GM21423 (cell line): ENCODE data around the gene MT1B.

Experiments used
- ATAC-seq: cut with Tn5 transposase; IDR thresholded peaks from one replicate; pipeline ENCODE4 v1.9.1; 2021; ENCODE audit warnings: mild to moderate bottlenecking, moderate library complexity; ENCODE audit not compliant: unreplicated experiment

MT1B gene

DNA sequence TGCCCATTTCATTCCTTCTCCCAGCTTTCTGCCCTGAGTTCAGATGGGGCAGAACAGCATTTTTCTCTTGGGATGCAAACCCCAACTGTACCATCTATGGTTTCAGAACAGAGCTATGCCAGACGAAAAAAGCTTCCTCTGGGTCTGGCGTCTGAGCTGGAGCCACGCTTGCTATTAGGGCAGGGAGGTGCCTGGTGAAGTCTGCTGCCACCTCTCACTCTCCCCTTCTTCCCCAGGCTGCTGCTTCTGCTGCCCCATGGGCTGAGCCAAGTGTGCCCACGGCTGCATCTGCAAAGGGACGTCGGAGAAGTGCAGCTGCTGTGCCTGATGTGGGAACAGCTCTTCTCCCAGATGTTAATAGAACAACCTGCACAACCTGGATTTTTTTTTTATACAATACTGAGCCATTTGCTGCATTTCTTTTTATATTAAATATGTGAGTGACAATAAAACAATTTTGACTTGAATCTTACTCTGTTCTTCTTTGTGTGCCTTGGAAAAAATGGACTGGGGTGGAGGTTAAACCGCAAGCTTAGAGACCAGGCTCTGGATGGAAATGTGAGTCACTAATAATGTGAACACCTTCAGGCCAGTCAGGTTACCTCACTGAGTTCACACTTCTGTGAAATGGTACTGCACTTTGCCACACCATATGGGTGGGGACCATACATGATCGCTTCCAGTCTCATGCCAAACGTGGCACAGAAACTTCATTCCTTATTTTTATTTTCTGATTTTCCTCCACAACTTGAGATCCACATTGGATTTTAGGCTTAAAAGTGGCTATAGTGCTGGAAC lies 14.9 kb upstream of the MT1B start:
- no peak for ATAC-seq

DNA sequence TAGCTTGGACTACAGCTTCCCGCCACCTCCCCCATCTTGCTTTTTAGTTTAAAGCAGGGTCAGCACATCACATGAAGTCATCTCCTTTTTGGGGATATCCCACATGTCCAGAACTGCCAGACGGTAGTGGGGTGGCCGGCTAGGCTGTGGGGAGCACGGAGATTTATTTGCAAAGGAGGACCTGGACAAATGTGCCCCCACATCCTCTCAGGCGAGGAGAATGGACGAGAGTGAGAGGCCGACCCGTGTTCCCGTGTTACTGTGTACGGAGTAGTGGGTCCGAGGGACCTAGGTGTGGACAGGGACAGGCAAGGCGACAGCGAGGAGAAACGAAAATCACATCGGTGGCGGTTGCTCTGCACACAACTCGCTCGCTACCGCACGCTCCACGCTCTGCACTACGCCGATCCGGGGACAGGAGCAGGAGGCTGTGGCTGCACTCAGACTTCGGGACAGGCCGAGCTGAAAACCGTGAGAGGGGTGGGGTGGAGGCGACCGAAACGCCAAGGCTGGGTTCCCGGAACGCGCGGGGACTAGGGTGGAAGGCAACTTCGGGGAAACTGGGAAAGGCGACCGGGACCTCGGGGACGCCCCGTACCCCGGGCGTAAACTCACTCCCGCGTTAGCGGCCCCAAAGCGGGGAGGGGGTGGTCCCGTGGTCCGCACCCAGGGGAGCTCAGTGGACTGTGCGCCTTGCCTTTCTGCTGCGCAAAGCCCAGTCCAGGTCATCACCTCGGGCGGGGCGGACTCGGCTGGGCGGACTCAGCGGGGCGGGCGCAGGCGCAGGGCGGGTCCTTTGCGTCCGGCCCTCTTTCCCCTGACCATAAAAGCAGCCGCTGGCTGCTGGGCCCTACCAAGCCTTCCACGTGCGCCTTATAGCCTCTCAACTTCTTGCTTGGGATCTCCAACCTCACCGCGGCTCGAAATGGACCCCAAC lies 13.6 kb upstream of the MT1B start, which contains the start of gene MT1A:
TSS of gene MT1A (plus strand) at position 853 of the 937 bp plus-strand sequence. CDS start at position 926, 73 bp downstream.
- ATAC-seq: no peak

DNA sequence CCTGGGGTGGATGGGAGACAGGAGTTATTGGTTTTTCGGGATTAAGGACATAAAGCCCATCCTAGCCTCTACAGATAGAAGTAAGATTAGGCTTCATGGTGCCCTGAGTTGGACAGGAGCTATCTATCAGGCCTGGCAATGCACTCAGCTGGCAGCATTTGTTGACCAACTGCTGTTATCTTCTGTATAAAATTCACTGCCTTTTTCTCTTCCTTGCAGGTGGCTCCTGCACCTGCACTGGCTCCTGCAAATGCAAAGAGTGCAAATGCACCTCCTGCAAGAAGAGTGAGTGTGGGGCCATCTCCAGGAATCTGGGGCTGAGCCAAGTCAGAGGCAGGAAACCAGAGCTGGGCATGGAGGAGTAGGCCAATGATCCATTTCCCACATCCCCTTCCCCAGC lies 12.6 kb upstream of the MT1B start:
- ATAC-seq: no peak

DNA sequence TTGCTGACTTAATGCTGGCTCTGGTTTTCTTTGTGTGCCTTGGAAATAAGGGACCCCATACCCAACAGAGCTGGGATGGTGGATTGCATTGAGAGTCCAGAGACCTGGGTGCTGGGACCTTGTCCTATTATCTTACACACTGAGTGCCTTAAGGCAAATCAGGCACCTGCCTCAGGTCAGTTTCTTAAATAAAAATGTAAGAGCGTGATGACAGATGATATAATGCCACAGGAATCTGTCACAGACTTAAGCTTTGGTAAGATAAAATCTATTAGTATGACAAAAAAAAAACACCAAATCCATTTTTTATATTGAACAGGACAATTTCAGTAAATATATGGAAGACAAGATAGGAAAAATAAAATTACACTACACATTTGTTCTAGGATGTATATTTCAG lies 11.6 kb upstream of the MT1B start:
- no peak for ATAC-seq

DNA sequence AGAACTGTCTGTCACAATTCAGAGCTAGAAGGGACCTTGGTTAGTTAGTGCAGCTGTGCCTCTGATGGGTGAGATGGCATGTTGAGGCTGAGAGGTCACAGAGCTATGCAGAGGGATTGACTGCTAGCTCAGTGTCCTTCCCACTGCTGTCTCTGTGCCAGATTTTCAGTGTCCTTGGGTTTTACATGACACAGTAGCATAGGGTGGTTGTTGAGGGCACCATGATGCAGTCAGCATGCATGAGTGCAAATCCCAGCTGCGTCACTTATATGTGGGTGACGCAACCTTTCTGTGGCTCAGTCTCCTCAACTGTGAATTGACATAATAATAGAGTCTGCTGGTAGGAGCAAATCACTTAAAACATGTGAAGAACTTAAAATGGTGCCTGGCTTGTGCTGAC lies 10.5 kb upstream of the MT1B start:
- no peak for ATAC-seq

DNA sequence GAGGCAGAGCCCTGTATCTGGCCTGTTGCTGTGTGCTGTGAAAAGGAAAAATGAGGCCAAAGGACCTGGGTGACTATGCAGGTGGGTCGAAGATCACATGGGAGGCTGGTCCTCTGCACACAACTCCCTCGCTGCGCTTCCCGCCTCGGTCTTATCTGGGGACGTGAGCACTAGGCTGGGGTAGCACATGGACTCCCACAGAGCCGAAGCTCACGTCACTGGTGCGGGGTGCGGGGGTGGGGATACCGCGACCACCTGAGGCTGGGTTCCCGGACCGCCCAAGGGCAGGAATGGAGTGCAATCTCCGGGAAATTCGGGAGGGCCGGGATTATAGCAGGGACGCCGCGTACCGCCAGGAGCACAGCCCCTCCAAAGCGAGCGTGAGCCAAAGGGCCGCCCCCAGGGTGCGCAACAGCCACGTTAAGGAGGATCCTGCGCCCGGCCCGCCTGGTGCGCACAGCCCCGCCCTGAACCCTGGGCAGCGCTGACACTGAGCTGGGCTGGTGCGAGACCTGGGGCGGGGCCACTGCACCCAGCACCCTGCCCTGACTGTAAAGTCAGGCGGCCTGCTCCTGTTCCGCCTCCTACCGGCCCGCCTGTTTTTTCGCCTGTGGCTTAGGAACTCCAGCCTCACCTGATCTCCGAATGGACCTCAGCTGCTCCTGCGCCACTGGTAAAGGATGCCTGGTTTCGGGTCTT lies 8.5 kb upstream of the MT1B start:
- ATAC-seq: peak; percentile 83

DNA sequence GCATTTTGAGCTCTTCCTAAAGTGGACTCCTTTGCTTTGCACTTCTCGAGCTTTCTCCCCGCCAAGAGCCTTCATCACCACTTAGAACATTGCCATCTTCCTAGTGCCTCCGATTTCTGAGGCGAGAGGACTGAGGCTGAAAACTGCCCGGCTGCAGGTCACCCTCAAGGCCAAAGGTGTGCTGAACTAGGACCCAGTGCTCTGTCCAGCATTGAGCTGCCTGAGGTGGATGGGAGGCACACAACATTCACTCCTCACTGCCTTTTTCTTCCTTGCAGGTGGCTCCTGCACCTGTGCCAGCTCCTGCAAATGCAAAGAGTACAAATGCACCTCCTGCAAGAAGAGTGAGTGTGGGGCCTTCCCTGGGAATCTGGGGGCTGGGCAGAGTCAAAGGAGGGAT lies 7.9 kb upstream of the MT1B start:
- ATAC-seq: no peak

DNA sequence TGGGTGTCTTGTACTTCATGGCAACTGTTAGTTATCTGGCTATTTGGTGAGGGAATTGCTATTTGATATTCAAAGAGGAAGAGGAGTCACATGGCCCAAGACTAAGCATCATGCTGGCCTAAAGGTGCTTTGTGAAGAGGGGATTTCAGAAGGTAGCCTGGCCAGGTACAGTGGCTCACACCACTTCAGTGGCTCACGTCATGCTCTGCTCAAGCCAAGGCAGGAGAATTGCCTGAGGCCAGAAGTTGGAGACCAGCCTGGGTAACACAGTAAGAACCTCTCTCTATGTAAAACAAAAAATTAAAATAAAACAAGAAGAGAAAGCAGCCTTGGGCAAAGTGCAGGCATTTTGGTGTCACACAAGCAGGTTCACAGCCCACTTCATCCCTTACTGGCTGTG lies 6.4 kb upstream of the MT1B start:
- ATAC-seq: no peak

DNA sequence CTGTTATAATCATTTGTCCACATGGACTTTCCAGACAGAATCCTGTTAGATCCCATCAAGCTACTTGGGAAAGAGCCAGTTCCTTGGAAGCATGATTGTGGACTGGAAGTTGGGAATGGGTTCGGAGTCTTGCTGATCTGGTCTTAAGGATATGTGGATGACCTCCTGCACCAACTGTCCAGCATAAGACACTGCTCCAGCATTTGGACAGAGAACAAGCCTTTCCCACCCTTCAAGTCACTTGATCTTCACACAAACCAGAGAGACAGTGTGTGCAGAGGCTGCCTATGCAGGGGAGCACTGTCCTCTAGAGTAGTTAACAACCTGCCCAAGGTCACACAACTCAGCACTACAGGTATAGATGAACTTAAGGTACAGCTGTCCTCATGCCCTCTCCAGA lies 5.8 kb upstream of the MT1B start:
- ATAC-seq: no peak

DNA sequence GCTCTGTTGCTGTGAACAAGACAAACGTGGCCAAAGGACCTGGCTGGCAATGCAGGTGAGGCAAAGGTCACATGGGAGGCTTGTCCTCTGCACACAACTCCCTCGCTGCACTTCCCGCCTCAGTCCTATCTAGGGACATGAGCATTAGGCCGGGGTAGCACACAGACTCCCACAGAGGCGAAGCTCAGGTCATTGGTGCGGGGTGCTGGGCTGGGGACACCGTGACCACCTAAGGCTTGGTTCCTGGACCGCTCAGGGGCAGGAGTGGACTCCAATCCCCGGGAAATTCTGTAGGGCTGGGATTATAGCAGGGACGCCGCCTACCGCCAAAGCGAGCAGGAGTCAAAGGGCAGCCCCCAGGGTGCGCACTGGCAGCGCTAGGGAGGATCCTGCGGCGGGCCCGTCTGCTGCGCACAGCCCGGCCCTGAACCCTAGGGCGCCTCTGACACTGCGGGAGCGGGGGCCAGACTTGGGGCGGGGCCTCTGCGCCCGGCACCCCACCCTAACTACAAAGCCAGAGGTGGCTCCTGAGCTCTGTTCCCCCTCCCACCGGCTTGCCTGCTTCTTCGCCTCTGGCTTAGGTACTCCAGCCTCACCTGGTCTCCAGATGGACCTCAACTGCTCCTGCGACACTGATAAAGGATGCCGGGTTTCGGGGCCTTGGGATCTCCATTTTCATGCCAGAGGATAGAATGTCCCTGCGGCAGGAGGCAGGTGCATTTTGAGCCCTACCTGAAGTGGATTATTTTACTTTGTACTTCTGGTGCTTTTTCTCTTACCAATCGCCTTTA lies 3.9 kb upstream of the MT1B start:
- ATAC-seq: no peak

DNA sequence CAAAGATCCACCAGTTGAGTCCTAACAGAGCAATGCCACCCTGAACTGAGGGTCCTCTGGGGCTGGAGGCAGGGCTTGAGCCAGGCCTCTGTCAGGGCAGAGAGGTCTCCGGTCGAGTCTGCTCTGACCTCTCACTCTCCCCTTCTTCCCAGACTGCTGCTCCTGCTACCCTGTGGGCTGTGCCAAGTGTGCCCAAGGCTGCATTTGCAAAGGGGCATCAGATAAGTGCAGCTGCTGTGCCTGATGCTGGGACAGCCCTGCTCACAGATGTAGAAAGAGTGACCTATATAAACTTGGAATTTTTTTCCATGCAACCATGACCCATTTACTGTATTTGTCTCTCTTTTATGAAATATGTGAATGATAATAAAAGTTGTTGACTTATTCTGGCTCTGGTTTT lies 2.4 kb upstream of the MT1B start:
- ATAC-seq: no peak

DNA sequence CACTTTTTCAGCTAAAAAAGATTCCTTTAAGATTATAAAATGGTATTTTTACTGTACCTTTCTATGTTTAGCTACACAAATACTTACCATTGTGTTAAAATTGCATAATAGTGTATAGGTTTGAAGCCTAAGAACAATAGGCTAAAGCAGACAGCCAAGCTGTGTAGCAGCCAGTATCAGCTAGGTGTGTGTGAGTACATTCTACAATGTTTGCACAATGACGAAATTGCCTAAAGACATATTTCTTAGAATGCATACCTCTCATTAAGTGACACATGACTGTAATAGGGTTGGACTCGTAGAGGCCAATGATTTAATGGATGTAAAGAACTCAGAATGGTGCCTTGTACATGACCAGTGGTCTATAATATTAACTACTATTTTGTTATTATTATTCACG lies 1.9 kb upstream of the MT1B start:
- no peak for ATAC-seq

DNA sequence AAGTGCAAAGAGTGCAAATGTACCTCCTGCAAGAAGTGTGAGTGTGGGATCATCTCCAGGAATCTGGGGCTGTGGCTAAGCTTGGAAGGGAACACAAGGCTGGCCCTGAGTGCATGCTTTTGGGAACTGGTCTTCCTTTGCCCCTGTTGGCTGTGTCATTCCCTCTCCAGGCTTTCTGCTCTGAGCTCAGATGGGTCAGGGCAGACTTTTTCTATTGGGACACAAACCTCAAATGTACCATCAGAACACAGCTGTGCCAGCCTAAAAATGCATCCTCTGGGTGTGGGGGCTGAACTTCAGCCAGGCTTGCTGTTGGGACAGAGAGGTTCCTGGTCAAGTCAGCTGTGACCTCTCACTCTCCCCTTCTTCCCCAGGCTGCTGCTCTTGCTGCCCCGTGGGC lies 914 bp downstream of the MT1B start:
- no peak for ATAC-seq

DNA sequence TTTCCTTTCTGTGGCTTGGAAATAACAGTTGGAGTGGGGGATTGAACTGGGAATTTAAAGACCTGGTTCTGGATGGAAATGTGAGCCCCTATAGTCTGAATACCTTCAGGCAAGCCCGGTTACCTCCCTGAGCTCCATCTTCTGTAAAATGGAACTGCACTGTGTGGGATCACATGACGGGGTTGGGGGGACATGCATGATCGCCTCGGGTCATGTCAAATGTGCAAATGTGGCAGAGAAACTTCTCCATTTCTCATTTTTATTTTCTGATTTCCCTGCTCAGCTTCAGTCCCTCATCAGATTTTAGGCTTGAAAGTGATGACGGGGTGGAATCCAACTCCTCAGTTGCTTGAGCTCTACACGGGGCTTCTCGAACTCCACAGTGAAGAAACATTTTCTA lies 1.5 kb downstream of the MT1B start:
- no peak for ATAC-seq

DNA sequence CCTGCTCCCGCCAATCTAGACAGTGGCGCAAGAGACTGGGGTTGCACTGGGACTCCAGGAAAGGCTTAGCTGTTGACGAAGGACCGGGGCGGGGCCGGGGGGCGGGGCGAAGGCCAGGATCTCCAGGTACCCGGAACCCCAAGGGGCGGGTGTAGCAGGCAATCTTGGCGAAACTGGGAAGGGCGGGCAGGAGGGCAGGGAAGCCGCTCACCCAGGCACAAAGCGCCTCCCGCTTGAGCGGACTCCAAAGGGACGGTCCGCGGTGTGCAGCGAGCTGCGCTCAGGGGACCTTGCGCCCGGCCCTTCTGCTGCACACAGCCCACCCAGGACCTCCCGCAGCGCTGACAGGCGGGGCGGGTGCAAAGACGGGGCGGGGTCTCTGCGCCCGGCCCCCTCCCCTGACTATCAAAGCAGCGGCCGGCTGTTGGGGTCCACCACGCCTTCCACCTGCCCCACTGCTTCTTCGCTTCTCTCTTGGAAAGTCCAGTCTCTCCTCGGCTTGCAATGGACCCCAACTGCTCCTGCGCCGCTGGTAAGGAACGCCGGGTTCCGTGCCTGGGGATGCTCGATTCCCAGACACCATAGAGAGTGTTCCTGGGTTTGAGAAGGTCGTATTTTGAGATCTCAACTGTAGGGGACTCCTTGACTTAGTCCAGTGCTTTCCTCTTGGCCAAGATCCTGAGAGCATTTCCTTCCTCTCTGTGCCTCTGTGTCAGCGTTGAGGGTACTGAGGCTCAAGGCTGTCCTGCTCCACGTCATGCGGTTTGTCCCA lies 6.1 kb downstream of the MT1B start, which contains the start of gene MT1F:
TSS of gene MT1F (plus strand) at position 405 of the 772 bp plus-strand sequence. CDS start at position 505, 100 bp downstream.
- ATAC-seq: peak; percentile 51

DNA sequence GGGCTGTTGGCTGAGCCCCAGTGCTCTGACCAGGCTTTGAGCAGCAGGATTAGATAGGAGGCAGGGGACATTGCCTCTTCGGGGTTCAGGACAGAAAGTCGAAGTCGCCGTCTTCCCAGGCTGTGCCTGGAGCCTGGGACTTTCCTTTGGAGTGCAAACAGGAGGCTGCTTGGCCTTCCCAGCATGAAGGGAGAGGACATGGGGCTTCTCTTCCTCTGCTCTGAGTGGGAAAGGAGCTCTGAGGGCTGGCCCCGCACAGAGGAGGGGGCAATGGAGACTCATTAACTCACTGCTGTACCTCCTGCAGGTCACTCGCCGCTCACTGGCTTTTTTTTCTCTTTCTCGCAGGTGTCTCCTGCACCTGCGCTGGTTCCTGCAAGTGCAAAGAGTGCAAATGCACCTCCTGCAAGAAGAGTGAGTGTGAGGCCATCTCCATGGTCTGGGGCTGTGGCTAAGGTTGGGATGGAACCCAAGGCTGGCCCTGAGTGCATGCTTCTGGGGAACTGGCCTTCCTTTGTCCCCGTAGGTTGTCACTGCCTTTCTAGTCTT lies 6.7 kb downstream of the MT1B start:
- ATAC-seq: no peak

DNA sequence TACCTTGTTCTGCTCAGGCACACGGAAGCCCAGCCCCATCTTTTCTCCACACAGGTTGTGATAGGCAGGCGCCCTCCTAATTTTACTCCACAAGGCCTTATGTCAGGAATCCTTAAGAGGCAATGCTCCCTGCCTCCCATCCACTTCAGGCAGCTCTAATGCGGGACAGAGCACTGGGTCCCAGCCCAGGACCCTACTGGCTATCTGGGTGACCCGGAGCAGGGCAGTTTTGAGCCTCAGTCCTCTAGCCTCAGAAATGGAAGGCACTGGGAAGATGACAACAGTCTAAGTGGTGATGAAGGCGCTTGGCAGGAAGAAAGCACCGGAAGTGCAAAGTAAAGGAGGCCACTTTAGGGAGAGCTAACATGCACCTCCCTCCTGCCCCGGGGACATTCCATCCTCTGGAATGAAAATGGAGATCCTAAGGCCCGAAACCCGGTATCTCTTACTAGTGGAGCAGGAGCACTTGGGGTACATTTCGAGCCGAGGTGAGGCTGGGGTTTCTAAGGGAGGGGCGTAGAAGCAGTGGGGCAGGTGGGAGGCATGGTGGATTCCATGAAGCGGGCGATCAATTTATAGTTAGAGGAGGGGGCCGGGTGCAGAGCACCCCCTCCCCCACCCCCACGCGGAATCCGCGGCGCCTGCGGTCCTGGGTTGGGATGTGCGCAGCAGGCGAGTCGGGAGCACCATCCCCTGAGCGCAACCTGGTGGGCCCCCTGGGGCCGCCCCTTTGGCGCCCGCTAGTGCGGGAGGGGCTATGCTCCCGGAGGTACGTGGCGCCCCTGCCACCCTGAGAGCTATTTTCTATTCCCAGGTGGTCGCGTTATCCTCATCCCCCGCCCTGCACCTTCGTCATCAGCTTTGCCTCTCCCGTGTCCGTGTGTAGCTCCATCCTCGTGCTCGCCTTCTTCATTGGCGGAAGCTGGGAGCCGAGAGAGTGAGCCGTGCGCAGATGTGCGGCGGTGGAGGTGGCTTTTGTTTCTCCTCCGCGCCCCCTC lies 11.0 kb downstream of the MT1B start:
- no peak for ATAC-seq

DNA sequence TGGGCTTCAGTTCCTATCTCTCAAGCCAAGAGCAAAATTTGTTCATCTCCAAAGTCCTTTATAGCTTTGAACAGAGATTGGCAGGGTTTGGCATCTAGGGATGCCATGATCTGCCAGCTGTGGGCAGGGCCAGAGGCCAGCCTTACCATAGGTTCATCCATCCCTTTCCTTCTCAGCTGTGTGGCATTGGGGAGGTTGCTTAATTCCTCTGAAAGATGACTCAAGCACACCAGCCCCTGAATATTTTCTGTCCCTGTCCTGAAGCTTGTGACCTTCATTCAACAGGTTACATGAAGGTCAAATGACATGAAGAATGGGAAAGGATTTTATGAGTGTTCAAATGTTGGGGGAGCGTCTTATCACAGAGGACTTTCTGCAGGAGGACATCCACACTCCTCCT lies 12.8 kb downstream of the MT1B start:
- ATAC-seq: no peak
